ENCODE results near the gene GMCL1. TPM values are rescaled to one million over a fixed set of nuclear protein-coding genes. Genes with fewer than 3 reads are reported as not detected.
"Not testable (repeated sequence)": the region's sequence is repeated elsewhere in the genome, so short reads cannot be mapped to it uniquely, and the experiment has no call there.

GMCL1 gene
- total RNA-seq, 2 donors from 2014 or later: 22.8 to 44.9 TPM

DNA sequence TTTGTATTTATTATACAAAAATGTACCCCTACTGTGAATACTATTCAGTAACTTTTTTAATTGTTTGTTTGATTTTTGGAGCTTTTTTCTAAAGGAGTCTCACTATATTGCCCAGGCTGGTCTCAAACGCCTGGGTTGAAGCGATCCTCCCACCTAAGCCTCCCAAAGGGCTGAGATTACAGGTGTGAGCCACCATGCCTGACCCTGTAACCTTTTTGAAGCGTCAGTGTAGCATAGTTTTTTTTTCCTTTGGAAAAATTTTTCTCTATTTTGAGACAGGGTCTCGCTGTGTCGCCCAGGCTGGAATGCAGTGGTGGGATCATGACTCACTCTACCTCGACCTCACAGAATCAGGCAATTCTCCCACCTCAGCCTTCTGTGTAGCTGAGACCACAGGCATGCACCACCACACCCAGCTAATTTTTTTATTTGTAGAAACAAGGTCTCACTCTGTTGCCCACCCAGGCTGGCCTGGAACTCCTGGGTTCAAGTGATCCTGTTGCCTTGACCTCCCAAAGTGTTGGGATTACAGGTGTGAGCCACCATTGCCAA is 2.0 kb downstream of the GMCL1 start:
- DNase-seq (ENCODE audit: low spot score in 2 of 2): no peak
- Mint-ChIP-seq H3K36me3 (peaks cover 16 to 23% of the 10 kb centered on the region in 2 donors), H3K27ac (no peak overlapping the region), H3K9me3 (no peaks in the 10 kb centered on the region)
- ATAC-seq: no peak

DNA sequence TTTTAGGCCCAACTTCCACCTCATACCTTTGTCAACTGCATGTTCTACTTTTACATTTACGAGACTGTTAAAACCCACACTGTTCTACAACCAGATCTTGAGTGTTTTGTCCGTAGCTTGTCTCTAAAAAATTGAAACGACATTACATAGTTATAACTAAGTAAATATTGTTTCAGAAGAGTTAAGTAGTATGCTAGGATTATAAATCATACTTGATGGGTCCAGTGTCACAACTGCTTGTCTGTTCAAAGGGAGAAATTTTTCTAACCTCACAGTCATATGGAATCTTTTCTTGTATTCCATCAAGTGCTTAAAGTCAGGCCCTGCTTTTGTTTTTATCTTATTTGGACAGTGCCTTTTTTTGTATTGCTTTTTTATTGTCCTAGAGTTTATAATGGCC is 4.3 kb downstream of the GMCL1 start:
- Mint-ChIP-seq H3K9me3 (no peaks in the 10 kb centered on the region), H3K27ac (no peak overlapping the region), H3K36me3 (peaks cover 16 to 23% of the 10 kb centered on the region in 2 donors)
- no peak for DNase-seq (ENCODE audit: low spot score in 2 of 2)
- no peak for ATAC-seq

DNA sequence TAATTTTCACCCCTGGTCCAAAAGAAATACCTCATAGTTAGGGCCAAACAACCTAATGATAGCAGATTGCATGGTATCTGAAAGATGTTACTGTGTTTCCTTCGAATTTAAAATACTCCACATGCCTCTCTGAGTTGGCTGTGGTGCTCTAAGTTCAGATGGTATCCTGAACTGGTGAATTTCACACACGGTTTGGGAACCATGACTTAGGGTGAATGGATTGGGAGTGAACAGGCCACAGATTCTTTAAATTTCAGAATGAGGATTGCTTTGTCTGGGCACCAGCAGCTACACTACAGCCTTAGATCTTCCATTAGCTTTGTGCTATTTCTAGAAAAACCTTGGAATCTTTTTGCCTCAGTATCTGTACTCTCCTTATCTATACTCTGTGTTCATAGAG is 6.2 kb downstream of the GMCL1 start:
- ATAC-seq: no peak
- Mint-ChIP-seq H3K9me3 (no peaks in the 10 kb centered on the region), H3K36me3 (peaks cover 10 to 17% of the 10 kb centered on the region in 2 donors), H3K27ac (no peak overlapping the region)
- no peak for DNase-seq (ENCODE audit: low spot score in 2 of 2)

DNA sequence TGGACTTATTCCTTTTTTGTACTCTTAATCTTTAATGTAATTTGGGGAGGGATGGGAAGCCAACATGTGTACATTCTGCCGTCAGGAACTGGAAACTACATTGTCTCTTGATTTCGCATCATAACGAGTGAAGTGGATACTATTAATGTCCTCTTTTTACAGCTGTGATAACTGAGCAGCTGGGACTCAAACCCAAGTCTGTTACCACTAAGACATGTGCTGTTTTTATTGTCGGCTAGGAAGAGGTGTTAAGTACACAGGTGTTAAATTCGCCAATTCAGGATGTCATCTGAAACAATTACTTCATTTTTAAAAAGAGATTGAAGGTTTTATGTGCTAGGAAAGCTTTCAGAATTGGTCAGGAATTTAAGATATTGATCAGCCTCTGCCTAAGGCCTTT is 6.9 kb downstream of the GMCL1 start:
- no peak for ATAC-seq
- Mint-ChIP-seq H3K9me3 (no peaks in the 10 kb centered on the region), H3K36me3 (peaks cover 8 to 16% of the 10 kb centered on the region in 2 donors), H3K27ac (no peak overlapping the region)
- DNase-seq (ENCODE audit: low spot score in 2 of 2): no peak

DNA sequence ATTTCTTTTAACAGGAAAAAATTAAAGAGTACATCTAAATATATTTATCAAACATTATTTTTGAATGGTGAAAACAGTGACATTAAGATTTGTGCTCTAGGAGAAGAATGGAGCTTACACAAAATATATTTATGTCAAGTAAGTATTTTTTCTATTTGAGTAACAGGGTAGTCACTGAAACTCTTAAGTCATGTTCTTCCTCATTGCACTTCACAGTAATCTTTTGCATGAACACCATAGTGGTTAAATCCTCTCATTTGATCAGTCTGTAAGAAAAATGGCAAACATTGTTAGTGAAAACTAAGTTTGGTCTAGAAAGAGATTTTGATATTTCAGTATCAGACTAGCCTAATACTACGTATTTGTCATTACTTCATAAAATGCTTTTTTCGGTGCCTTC is 8.1 kb downstream of the GMCL1 start:
- no peak overlapping the region for H3K27ac Mint-ChIP-seq
- peaks cover 8 to 11% of the 10 kb centered on the region in 2 donors for H3K36me3 Mint-ChIP-seq
- ATAC-seq: peak in 1 of 2 donors; percentile 64
- DNase-seq (ENCODE audit: low spot score in 2 of 2): no peak
- no peaks in the 10 kb centered on the region for H3K9me3 Mint-ChIP-seq

DNA sequence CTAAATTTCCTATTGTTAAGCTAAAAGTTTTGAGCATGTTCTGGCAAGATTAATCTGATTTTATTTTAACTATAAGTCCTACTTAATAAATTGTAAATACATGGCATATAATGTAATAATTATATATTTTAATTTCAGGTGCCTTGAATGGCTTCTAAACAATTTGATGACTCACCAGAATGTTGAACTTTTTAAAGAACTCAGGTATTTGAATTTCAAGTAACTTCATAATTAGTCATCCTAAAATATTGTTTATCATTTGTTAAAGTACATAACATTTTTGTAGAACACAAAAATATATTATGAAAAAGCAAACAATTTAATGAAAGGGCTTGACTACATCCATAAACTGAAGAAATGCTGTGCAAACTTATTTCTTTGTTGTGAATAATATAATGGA is 14.5 kb downstream of the GMCL1 start:
- Mint-ChIP-seq H3K9me3 (no peaks in the 10 kb centered on the region), H3K36me3 (peaks cover 5 to 15% of the 10 kb centered on the region in 2 donors), H3K27ac (no peak overlapping the region)
- no peak for DNase-seq (ENCODE audit: low spot score in 2 of 2)
- no peak for ATAC-seq

DNA sequence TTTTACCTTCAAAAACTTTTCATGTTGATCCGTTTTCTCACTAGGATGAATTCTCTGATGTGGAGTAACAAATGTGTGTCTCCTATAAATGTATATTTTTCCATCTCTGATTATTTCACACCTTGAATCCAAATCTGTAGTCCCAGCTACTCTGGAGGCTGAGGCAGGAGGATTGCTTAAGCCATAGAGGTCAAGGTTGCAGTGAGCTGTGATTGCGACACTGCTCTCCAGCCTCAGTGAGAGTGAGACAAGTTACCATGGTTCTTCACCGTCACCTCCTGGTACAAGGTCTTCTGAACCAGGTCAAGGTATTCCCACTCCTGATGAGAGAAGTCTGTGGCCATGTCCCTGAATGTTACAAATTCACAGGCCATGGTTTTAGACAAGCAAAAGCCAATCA is 15.1 kb downstream of the GMCL1 start:
- no peak overlapping the region for H3K27ac Mint-ChIP-seq
- no peaks in the 10 kb centered on the region for H3K9me3 Mint-ChIP-seq
- peaks cover 5 to 15% of the 10 kb centered on the region in 2 donors for H3K36me3 Mint-ChIP-seq
- ATAC-seq (no peak), DNase-seq (ENCODE audit: low spot score in 2 of 2) (no peak)

DNA sequence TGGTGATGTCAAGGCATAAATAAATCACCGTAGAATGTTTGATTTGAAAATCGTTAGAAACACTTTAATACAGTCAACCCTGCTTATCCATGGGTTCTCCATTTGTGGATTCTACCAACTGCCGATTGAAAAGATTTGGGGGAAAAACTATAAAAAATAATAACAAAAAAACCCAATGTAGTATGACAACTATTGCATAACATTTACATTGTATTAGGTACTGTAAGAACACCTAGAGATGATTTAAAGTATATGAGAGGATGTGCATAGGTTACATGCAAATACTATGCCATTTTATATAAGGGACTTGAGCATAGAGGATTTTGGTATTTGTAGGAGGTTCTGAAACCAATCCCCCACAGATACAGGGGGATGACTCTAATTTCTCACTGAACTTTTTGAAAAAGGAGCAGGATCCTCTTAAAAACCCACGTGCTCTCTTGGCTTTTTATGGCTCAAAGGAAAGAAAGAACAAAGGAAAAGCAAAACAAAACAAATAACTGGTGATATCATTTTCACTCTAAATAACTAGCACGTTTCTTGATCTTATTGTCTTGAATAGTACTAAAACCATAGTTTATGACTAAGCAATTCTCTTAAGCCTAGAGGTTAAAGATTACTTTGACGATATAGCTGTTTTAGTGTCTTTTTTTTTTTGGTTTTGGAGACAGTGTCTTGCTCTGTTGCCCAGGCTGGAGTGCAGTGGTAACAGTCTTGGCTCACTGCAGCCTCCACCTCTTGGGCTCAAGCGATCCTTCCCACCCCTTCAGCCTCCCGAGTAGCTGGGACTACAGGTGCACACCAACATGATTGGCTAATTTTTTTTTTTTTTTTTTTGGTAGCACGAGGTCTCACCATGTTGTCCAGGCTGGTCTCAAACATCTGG is 17.0 kb downstream of the GMCL1 start:
- ATAC-seq: no peak
- Mint-ChIP-seq H3K36me3 (peaks cover 5 to 15% of the 10 kb centered on the region in 2 donors), H3K9me3 (no peaks in the 10 kb centered on the region), H3K27ac (peak overlapping the region in 1 of 2 donors; percentile 7)
- no peak for DNase-seq (ENCODE audit: low spot score in 2 of 2)

DNA sequence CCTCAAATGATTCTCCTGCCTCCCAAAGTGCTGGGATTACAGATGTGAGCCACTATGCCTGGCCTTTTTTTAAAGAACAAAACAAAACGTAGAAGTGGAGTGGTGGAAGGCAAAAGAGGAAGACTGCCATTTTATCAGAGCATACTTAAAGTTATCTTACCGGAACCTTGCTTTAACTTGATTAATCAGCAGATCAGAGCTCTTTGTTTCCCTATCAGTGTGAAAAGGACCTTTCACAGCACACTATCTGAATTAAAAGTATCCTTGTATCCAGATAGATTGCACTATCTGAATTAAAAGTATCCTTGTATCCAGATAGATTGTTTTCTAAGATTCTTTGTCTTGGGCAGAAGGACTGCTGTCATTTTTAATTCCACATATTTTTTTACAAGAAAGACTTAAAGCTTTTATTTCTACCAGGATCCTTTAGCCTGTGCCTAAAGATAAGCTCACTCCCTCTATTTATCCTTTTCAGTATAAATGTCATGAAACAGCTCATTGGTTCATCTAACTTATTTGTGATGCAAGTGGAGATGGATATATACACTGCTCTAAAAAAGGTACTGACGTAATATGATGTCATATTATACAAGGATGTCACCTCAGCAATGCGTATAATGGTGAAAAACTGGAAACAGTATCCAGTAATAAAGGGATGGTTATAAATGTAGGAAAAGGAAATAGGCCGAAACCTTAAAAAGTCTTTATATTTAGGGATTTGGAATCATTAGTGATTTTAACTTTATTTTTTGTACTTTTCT is 17.8 kb downstream of the GMCL1 start:
- DNase-seq (ENCODE audit: low spot score in 2 of 2): no peak
- Mint-ChIP-seq H3K27ac (peak overlapping the region in 1 of 2 donors; percentile 7), H3K9me3 (no peaks in the 10 kb centered on the region), H3K36me3 (peaks cover 5 to 15% of the 10 kb centered on the region in 2 donors)
- ATAC-seq: no peak

DNA sequence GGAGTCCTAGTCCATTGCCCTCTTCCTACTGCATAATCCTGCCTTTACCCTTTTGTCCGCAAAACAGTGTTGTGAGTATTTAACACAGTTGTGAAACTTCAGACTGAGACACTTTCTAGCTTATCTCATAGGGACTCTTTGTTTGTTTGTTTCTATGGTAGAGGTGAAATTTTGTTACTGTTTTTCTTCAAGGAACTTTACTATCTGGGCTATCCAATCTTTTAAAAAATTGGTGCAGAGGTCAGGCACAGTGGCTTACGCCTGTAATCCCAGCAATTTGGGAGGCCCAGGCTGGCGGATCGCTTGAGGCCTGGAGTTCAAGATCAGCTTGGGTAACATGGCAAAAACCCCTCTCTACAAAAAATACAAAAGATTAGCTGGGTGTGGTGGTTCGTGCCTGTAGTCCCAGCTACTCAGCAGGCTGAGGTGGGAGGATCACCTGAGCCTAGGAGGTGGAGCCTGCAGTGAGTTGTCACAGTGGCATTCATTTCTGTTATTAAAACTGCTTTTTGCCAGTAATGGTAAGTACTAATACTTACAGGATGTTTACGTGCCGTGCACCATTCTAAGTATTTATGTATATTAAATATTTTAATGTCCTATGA is 18.8 kb downstream of the GMCL1 start:
- DNase-seq (ENCODE audit: low spot score in 2 of 2): no peak
- no peak for ATAC-seq
- peaks cover 5 to 15% of the 10 kb centered on the region in 2 donors for H3K36me3 Mint-ChIP-seq
- no peak overlapping the region for H3K27ac Mint-ChIP-seq
- H3K9me3 Mint-ChIP-seq: no peaks in the 10 kb centered on the region

DNA sequence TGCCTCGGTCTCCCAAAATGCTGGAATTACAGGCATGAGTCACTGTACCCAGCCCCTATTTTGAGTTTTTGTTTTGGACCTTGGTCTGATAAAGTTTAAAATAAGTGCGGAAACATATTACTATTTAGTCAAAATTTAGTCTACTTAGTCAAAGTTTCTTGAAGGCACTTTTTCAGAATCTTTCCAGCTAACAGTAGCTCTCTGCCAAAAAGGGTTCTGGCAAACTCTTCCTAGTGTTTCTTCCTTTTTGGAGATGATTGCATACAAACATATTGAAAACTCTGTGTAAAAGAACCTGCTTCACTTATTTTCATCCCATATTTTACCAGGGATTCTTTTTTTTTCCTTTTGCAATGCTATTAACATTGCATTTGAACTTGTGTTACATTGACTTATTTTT is 28.8 kb downstream of the GMCL1 start:
- Mint-ChIP-seq H3K9me3 (no peaks in the 10 kb centered on the region), H3K36me3 (no peaks in the 10 kb centered on the region), H3K27ac (no peak overlapping the region)
- DNase-seq (ENCODE audit: low spot score in 2 of 2) (no peak), ATAC-seq (no peak)

DNA sequence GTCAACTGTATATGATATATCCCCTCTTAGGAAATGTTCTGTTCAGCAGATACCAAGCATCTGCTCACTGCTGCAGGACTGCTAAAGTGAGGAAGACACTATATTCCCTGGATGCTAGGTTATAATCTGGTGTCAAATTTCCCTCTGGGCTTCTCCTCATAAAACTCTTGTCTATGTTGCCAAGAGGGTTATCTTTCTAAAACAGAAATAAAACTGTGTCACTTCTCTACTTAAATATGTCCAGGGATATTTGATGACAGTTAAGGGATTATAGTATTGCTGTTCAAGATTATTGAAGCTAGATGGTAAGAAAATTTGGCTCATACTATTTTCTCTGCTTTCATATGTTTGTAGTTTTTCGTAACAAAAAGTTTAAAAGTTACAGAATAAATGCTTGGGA is 33.8 kb downstream of the GMCL1 start:
- DNase-seq (ENCODE audit: low spot score in 2 of 2) (no peak), ATAC-seq (no peak)
- no peak overlapping the region for H3K27ac Mint-ChIP-seq
- peaks cover 14 to 15% of the 10 kb centered on the region in 2 donors for H3K36me3 Mint-ChIP-seq
- H3K9me3 Mint-ChIP-seq: no peaks in the 10 kb centered on the region

DNA sequence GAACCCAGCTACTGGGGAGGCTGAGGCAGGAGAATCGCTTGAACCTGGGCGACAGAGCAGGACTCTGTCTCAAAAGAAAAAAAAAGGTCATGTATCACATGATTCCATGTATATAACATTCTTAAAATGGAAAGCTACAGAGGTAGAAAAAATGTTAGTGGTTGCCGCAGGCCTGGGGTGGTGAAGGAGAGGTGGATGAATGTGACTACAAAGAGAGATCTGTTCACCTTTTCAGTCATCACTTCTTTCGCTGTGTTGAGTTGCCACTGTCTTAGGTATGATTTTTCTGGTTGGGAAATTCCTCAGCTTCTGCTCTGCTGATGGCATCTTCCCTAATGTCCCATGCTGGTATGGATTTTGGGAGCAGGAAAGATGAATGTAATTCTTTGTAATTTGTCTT is 59.0 kb downstream of the GMCL1 start:
- Mint-ChIP-seq H3K36me3 (no peaks in the 10 kb centered on the region), H3K9me3 (peaks cover 0 to 3% of the 10 kb centered on the region in 2 donors), H3K27ac (peak overlapping the region in 1 of 2 donors; percentile 51)
- peak; percentile 36 to 72 for ATAC-seq
- DNase-seq (ENCODE audit: low spot score in 2 of 2): no peak

DNA sequence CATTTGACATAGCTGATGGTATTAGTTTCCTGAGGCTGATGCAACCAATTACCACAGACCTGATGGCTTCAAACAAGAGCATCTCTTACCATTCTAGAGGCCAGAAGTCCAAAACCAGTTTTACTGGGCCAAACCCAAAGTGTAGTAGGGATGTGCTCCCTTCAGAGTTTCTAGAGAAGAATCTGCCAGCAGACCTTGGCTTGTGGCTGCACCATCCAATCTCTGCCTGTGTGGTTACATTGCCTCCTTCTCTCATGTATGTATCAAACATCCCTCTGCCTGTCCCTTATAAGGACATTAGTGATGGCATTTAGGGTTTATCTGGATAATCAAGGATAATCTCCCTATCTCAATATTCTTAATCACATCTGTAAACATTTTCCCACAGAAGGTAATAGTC is 59.8 kb downstream of the GMCL1 start:
- Mint-ChIP-seq H3K36me3 (peaks cover 7 to 8% of the 10 kb centered on the region in 2 donors), H3K27ac (no peak overlapping the region), H3K9me3 (peaks cover 0 to 3% of the 10 kb centered on the region in 2 donors)
- ATAC-seq: no peak
- no peak for DNase-seq (ENCODE audit: low spot score in 2 of 2)

DNA sequence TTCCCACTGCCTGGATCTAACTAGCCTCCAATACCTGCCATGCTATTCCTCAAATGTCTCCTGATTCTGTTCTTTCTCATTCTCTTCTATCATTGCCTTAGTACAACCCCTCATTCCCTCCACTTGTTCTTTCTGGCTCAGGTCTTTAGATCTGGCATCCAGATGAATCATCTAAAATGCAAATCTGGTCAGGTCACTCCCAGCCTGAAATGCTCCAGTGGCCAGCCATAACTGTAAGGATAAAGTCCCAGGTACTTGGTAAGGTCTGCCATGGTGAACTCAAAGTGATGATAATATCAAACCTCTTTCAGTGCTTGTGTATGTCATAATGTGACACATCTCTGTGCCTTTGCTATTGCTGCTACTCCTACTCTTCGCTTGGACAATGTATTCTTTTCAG is 61.4 kb downstream of the GMCL1 start:
- peaks cover 9 to 20% of the 10 kb centered on the region in 2 donors for H3K36me3 Mint-ChIP-seq
- H3K27ac Mint-ChIP-seq: no peak overlapping the region
- no peak for DNase-seq (ENCODE audit: low spot score in 2 of 2)
- ATAC-seq: no peak
- H3K9me3 Mint-ChIP-seq: peaks cover 0 to 3% of the 10 kb centered on the region in 2 donors

DNA sequence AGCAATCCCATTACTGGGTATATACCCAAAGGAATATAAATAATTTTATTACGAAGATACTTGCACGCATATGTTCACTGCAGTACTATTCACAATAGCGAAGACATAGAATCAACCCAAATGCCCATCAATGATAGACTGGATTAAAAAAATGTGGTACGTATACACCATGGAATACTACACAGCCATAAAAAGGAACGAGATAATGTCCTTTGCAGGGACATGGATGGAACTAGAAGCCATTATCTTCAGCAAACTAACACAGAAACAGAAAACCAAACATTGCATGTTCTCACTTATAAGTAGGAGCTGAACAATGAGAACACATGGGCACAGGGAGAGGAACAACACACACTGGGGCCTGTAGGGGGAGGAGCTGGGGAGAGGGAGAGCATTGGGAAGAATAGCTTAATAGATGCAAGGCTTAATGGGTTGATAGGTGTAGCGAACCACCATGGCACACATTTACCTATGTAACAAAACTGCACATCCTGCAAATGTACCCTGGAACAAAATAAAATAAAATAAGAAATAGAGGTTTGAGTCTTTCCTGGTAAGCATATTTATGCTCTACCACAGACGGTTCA is 63.5 kb downstream of the GMCL1 start:
- not testable (repeated sequence) for DNase-seq (ENCODE audit: low spot score in 2 of 2); H3K9me3 Mint-ChIP-seq; ATAC-seq
- Mint-ChIP-seq H3K36me3 (peaks cover 9 to 29% of the 10 kb centered on the region in 2 donors), H3K27ac (peak overlapping the region; percentile 96 to 100)
